Measurements from ENCODE around the gene PTTG1IP2. TPM values are rescaled to one million over a fixed set of nuclear protein-coding genes. Genes with fewer than 3 reads are reported as not detected.

The PTTG1IP2 gene
- total RNA-seq, 1 donor from 2014 or later: not detected

- no peak for DNase-seq (ENCODE audit: low read depth)
- FAIRE-seq: no peak
Observed at GRCh38 chr7:90503367-90503766, 33.9 kb downstream of the PTTG1IP2 start.

GRCh38 chr7:90507692-90508091 lies 38.3 kb downstream of the PTTG1IP2 start:
- no peak overlapping the region for H3K27ac Mint-ChIP-seq (ENCODE audit: unreplicated experiment)
- Histone ChIP-seq H3K9me3 (ENCODE audit: insufficient read depth, low read depth, low read length) (no peaks in the 10 kb centered on the region), H3K9ac (ENCODE audit: low read length) (no peak overlapping the region), H3K27me3 (ENCODE audit: insufficient read depth, low read length) (no peaks in the 10 kb centered on the region), H3K4me2 (ENCODE audit: low read length) (no peak overlapping the region), H3K36me3 (ENCODE audit: insufficient read depth, low read length) (no peaks in the 10 kb centered on the region), H3K27ac (ENCODE audit: low read depth, low read length) (no peak overlapping the region), H3K4me3 (ENCODE audit: insufficient read depth, low read depth, low read length) (no peak overlapping the region), H3K4me1 (ENCODE audit: insufficient read depth, low read length) (no peaks in the 10 kb centered on the region), H2AFZ (ENCODE audit: low read depth, low read length) (no peak overlapping the region), H4K20me1 (ENCODE audit: insufficient read depth, low read length) (no peaks in the 10 kb centered on the region), H3K79me2 (ENCODE audit: insufficient read depth, low read length) (no peaks in the 10 kb centered on the region)
- H3K27me3 Mint-ChIP-seq (ENCODE audit: low read depth, unreplicated experiment): peaks cover 4% of the 10 kb centered on the region
- FAIRE-seq: no peak
- no peak for DNase-seq (ENCODE audit: low read depth)
- H3K4me3 Mint-ChIP-seq (ENCODE audit: unreplicated experiment): no peak overlapping the region
- H3K9me3 Mint-ChIP-seq (ENCODE audit: unreplicated experiment): no peaks in the 10 kb centered on the region
- no peaks in the 10 kb centered on the region for H3K36me3 Mint-ChIP-seq (ENCODE audit: low read depth, unreplicated experiment)
- H3K4me1 Mint-ChIP-seq (ENCODE audit: low read depth, unreplicated experiment): no peaks in the 10 kb centered on the region
- TF ChIP-seq, protein P1, sequence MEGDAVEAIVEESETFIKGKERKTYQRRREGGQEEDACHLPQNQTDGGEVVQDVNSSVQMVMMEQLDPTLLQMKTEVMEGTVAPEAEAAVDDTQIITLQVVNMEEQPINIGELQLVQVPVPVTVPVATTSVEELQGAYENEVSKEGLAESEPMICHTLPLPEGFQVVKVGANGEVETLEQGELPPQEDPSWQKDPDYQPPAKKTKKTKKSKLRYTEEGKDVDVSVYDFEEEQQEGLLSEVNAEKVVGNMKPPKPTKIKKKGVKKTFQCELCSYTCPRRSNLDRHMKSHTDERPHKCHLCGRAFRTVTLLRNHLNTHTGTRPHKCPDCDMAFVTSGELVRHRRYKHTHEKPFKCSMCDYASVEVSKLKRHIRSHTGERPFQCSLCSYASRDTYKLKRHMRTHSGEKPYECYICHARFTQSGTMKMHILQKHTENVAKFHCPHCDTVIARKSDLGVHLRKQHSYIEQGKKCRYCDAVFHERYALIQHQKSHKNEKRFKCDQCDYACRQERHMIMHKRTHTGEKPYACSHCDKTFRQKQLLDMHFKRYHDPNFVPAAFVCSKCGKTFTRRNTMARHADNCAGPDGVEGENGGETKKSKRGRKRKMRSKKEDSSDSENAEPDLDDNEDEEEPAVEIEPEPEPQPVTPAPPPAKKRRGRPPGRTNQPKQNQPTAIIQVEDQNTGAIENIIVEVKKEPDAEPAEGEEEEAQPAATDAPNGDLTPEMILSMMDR (IDR thresholded peaks at IDR 0.05; ENCODE audit: insufficient read depth, low read depth, low read length): no peak
- TF ChIP-seq EZH2 (IDR thresholded peaks at IDR 0.05; ENCODE audit: insufficient read depth, low read length): no peak

More at GRCh38 chr7:90503367-90503766, 33.9 kb downstream of the PTTG1IP2 start:
- Mint-ChIP-seq H3K27ac (ENCODE audit: unreplicated experiment) (no peak overlapping the region), H3K36me3 (ENCODE audit: low read depth, unreplicated experiment) (no peaks in the 10 kb centered on the region), H3K4me3 (ENCODE audit: unreplicated experiment) (no peak overlapping the region), H3K9me3 (ENCODE audit: unreplicated experiment) (no peaks in the 10 kb centered on the region), H3K27me3 (ENCODE audit: low read depth, unreplicated experiment) (no peaks in the 10 kb centered on the region), H3K4me1 (ENCODE audit: low read depth, unreplicated experiment) (no peaks in the 10 kb centered on the region)
- TF ChIP-seq, protein P1 (IDR thresholded peaks at IDR 0.05; ENCODE audit: insufficient read depth, low read depth, low read length): no peak
- TF ChIP-seq EZH2 (IDR thresholded peaks at IDR 0.05; ENCODE audit: insufficient read depth, low read length): no peak
- Histone ChIP-seq H3K27ac (ENCODE audit: low read depth, low read length) (no peak overlapping the region), H4K20me1 (ENCODE audit: insufficient read depth, low read length) (no peaks in the 10 kb centered on the region), H2AFZ (ENCODE audit: low read depth, low read length) (no peak overlapping the region), H3K79me2 (ENCODE audit: insufficient read depth, low read length) (no peaks in the 10 kb centered on the region), H3K4me2 (ENCODE audit: low read length) (no peak overlapping the region), H3K4me1 (ENCODE audit: insufficient read depth, low read length) (no peaks in the 10 kb centered on the region), H3K9me3 (ENCODE audit: insufficient read depth, low read depth, low read length) (no peaks in the 10 kb centered on the region), H3K27me3 (ENCODE audit: insufficient read depth, low read length) (no peaks in the 10 kb centered on the region), H3K36me3 (ENCODE audit: insufficient read depth, low read length) (no peaks in the 10 kb centered on the region), H3K9ac (ENCODE audit: low read length) (no peak overlapping the region), H3K4me3 (ENCODE audit: insufficient read depth, low read depth, low read length) (no peak overlapping the region)

DNA sequence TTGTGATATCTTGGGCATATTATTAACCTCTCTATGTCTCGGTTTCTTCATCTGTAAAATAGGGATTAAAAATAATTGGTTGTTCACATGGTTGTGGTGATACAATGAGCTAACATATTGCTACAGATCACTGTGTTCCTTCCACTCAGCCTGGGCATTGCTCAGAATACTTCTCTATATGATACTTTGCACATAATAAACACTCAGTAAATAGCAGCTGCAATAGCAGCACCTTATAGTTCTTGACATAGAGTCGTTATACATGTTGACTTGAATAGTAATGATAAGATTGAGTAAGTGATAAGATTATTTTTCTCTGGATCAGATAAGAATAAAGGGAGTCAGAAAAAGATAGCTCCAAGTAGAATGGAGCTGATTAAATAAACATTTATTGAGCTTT lies 42.3 kb downstream of the PTTG1IP2 start:
- Mint-ChIP-seq H3K27me3 (ENCODE audit: low read depth, unreplicated experiment) (peaks cover 4% of the 10 kb centered on the region), H3K27ac (ENCODE audit: unreplicated experiment) (no peak overlapping the region), H3K4me1 (ENCODE audit: low read depth, unreplicated experiment) (no peaks in the 10 kb centered on the region), H3K9me3 (ENCODE audit: unreplicated experiment) (no peaks in the 10 kb centered on the region), H3K36me3 (ENCODE audit: low read depth, unreplicated experiment) (no peaks in the 10 kb centered on the region), H3K4me3 (ENCODE audit: unreplicated experiment) (no peak overlapping the region)
- Histone ChIP-seq H4K20me1 (ENCODE audit: insufficient read depth, low read length) (no peaks in the 10 kb centered on the region), H3K79me2 (ENCODE audit: insufficient read depth, low read length) (no peaks in the 10 kb centered on the region), H3K4me1 (ENCODE audit: insufficient read depth, low read length) (no peaks in the 10 kb centered on the region), H2AFZ (ENCODE audit: low read depth, low read length) (no peak overlapping the region), H3K4me2 (ENCODE audit: low read length) (no peak overlapping the region), H3K36me3 (ENCODE audit: insufficient read depth, low read length) (no peaks in the 10 kb centered on the region), H3K9ac (ENCODE audit: low read length) (no peak overlapping the region), H3K27ac (ENCODE audit: low read depth, low read length) (no peak overlapping the region), H3K27me3 (ENCODE audit: insufficient read depth, low read length) (no peaks in the 10 kb centered on the region), H3K9me3 (ENCODE audit: insufficient read depth, low read depth, low read length) (no peaks in the 10 kb centered on the region), H3K4me3 (ENCODE audit: insufficient read depth, low read depth, low read length) (no peak overlapping the region)
- DNase-seq (ENCODE audit: low read depth) (no peak), FAIRE-seq (no peak)
- TF ChIP-seq, protein P1 (IDR thresholded peaks at IDR 0.05; ENCODE audit: insufficient read depth, low read depth, low read length): no peak

All from astrocyte (in vitro differentiated cells and primary cell).